HG03439 (cell line): Measurements from ENCODE around the gene PDS5B.
A peak's percentile ranks its signal among the peaks of the same experiment; 100 is the strongest.

Experiments
- ATAC-seq: cut with Tn5 transposase; IDR thresholded peaks from one replicate; pipeline ENCODE4 v1.9.1; 2021; ENCODE audit warnings: mild to moderate bottlenecking, moderate library complexity; ENCODE audit not compliant: unreplicated experiment

Gene PDS5B

DNA sequence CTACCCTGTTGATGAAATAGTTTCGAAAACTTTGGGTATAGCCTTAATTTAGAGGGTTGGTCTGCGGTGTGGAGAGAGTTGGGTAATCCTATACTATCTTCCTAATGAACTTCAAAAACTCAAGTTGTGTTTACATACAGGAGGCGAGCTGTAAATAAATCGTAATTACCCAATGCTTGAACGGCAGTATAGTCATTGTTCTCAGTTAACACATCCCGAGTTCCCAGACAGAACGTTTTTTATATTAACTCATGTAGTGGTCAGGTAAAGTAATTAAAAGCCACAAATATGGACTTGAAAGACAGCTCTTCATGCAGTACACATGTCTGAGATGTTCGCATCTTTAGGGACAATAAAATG, 1.5 kb downstream of the PDS5B start:
- no peak for ATAC-seq

DNA sequence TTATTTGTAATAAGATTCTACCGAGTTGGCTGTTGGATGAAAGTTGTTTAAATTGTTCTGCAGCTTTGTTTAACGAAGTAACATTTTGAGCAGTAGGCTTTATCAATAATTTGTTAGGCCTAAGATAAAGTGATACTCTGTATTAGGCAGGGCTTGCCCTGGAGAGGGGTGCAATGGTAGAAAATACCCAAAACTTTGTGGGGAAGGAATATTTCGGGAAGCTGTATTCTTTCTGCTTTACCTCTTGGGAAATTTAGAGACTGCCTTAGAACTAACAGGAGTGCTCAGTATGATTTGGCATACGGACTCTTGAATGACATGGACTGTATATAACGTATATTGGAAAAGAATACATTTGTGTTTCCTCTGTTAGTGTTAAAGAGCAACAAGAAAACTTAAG, 2.5 kb downstream of the PDS5B start:
- no peak for ATAC-seq

DNA sequence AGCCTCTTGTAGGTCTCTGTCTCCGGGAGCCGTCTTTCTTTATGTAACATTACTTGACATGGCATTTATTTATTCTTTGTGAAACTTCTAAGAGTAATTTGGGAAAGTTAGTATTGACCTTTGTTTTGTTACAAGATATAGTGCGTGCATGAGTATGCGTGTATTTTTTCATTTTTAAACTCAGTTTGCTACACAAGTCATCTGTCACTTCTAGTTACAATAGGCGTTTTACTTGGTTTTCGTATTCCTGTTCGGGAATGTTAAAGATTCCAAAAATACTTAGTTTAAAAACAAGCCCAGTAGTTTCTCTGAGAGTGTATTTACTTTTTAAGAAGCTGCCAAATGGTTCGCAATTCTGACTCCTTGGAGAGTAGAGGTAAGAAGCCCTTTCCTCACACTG, 3.2 kb downstream of the PDS5B start:
- no peak for ATAC-seq

DNA sequence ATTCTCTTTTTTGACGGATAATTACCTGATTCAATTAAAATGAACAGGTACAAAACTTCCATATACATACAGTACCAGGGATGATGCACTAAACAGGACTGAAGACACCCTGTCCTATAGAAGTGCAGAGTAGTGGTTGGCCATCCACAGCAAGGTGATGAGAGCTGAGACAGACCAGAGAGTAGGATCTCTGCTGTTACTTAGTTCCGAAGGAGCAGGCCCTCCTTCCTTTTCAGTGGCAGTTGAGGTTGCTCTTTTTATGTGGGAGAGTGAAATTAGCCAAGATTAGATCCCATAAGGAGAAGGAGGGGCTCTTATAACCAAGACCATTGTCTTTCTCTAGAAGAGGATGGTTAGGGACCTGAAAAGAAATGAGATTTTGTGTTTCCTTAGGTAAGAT, 4.0 kb downstream of the PDS5B start:
- ATAC-seq: no peak

DNA sequence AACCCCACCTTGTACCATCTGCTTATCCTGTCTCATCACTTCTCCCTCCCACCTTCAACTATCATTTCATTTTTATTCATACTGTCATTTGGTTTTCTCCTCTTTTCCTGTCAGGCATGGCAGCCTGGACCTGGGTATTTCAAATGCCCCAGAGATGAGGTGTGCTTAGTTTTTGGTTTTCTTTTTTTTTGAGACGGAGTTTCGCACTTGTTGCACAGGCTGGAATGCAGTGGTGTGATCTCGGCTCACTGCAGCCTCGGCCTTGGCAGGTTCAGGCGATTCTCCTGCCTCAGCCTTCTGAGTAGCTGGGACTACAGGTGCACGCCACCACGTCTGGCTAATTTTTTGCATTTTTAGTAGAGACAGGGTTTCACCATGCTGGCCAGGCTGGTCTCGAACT, 5.8 kb downstream of the PDS5B start:
- no peak for ATAC-seq

DNA sequence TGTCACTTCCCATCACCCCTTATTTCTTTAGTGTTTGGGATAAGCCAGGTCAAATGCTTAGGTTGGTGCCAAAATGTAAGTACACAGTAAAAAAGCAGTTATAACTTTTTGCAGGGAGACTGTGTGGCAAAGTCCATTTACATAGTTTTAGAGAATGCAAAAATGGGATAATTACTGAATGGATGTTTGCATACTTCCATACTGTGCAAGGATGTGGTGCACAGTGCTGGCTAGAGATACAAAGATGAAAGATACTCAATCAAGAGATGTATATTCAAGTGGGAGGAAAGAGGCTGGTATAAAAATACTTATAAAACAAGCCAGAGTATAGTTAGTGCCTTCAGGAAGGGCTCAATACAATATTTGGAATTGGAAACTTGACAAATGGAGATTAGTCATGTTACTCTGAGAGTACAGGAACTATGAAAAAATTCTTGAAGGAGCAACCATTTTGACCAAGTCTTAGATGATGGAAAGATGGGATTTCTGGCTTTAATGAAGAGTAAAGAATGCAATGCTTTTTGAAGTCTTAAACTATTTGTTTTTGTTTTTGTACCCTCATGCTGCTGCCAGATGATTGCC, 8.0 kb downstream of the PDS5B start:
- ATAC-seq: no peak

DNA sequence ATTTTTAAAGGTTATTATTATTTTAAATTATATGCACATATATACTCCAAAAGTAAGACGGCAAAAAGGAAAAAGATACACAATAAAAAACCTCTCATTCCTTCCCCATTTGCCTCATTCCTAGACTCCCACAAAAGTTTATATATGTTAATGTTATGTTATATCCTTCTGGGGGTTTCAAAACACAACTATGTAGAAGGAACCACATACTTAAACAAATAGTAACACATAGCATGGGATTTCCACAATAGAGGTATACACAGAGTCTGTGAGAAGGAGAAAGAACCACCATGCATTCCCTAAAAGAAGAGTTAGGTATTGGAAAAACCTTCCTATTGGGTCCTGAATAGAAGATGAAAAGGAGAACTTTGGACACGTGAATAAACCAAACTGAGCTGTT, 9.1 kb downstream of the PDS5B start:
- no peak for ATAC-seq

DNA sequence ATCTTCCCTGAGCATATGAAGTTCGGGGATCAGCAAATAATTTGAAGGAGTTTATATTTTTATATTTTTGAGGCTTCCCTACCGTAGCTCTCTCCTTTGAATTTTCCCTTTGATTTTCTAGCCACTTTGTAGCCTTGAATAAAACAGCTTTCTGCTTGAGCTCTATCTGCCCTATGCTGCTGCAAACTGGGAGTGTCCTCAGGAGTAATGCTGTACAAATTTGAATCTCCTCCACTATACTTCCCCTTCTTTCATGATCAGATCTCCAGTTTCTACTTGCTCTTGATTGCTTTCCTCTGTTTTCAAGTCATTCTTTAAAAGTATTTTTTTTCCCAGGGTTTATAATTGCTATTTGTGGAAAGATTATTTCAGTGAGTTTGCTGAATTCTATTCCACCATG, 14.6 kb downstream of the PDS5B start:
- ATAC-seq: no peak

DNA sequence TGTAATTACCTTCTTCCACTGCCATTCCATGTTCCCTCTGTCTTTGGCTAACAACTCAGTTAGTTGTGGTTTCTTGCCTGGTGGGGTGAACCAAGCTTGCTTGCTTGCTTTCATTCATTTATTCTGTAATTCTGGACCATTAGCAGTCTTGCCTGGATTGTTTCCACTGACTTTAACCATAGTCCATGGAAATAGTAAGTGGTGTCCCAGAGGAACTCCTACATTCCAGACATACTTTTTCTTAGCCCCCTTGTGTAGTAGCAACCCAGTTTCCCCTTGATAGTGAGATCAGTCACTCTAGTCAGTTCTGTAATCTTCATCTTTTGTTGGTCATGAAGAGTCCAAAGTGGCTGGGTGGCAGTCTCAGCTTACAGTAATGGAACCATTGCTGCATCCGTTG, 23.2 kb downstream of the PDS5B start:
- ATAC-seq: no peak

DNA sequence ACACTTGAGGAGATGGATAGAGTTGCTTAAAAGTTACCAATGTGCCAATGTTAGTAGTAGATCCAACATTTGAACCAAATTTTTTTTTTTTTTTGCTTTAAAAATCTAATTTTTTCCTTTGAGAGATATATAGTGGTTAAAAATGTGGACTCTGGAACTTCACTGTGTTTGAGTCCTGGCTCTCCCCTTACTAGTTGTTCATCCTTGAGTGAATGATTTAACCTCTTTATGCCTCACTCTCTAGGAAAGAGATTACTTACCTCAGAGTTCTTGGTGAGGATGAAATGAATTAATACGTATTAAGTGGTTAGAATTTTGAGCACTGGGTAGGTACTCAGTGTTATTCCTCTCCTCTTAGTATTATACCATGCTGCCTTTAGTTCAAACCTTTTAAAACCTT, 24.3 kb downstream of the PDS5B start:
- no peak for ATAC-seq

DNA sequence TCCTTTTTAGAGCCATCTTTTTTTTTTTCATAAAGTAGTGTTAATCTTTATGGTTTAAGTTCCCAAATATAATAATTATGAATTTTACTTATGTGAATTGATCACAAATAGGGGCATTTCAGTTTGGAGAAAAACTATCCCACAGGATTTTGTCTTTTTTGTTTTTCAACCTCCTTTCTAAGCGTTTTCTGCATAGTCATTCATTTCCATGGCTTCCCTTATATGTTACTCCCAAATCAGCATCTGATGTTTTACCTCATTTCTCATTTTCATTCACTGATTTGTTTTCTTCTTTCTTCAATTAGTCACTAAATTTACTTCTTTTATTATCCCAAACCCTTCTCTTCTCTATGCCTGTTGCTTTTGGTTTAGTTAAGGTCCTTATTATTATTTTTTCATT, 24.7 kb downstream of the PDS5B start:
- ATAC-seq: no peak

DNA sequence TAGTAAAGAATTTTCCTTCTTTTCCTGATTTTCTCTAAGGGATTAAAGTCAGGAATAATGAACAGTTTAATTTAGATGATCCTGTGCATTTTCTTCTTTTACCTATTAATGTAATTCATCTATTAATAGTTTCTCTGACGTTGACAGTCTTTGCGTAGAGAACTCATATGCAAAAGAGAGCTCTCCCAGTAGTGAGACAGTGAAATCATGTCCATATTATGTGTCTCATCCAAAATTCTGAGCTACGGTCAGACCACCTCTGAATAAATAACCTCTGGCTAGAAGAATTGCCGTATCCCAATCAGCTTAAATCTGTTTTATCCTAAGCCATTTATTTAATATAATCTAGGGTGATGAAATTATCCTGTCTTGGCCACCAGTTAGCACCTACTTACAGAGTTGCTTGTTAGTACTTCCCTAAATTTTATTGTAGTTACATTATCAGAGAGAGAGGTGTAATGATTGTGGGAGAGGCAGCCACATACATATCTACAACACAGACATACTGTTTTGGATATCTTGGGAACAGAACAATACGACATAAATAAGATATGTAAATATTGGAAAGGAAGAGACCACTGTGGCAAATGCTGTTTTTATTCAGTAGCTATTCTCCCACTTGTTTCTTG, 30.7 kb downstream of the PDS5B start:
- ATAC-seq: no peak

DNA sequence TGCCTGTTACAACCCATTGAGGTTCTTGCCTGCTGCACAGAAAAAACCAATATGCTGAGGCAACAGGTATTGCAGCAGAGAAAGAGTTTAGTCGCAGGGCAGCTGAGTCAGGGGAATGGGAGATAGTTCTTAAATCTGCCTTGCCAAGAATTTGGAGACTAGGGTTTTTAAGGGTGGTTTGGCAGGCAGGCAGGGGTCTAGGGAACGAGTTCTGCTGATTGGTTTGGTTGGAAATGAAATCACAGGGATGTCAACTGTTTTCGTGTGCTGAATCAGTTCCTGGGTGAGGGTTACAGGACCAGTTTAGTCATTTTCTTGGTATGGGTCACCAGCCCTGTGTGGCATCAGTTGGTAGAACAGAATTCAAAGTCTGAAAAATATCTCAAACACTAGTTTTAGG, 36.6 kb downstream of the PDS5B start:
- ATAC-seq: no peak

DNA sequence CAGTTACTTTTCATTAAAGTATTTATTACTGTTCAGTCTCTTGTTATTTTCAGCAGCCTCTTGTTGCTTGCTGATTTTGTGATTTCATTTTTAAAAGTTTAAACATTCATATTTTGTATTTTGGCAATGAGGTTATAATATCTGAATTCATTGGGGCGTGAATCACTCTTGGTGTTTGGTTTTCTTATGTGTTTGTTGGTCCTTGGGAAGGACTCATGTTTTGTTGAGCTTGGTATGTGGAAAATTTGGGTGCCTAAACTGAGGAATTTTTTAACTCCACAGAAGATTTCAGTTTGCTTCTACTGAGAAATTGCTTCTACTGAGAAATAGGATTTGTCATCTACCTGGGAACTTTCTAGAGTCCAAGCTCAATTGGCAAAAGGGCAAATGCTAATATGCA, 38.2 kb downstream of the PDS5B start:
- ATAC-seq: no peak

DNA sequence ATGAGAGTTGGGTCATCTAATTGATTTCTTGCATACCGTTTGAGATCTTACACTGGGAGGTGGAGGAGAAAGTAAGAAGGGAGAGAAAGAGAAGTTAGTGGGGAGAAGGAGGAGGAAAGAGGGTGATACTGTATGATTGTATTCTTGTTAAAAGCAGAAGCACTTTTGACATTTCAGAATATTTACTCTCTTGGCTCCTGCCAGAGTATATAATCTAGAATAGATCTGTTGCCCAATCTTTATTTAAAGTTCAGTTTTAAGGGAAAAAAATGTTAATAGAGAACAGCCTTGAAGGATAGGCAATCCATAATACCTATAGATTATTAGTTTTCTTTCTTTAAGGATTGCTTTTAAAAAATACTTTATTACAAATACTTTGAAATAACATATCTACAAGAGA, 41.5 kb downstream of the PDS5B start:
- ATAC-seq: no peak

DNA sequence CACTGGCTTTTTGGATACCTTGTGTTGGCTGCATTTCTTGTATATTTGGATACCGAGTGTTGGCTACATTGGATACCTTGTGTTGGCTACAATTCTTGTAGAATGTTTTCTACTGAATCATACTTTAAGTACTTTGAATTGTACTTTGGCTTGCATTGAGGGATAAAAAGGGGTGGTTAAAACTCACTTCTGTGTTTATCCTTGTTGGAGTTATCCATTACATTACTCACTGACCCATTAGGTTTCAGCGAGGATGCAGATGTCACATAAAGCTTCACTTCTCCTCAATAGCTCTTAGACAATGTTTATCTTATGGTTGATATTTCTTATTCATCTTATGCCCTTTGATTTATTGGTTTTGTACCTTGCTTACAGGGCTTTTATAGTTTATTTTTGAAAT, 43.1 kb downstream of the PDS5B start:
- ATAC-seq: no peak

DNA sequence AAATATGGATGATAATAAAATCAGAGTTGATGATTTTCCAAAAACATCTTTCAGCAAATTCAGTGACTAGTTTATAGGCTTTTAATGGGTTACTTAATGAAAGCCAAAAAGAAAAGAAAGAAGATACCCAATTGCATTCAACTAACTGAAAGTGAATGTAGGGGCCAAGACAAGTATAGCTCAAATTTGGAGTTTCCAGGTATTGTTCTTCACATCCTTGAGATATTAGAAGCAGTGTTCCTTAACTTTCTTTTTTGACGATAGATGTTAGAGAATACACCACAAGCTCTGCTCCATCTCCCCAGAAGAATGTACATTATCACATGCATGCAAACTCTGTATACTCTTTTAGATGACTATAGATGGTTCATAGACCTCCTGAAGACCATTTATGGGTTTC, 43.6 kb downstream of the PDS5B start:
- ATAC-seq: no peak

DNA sequence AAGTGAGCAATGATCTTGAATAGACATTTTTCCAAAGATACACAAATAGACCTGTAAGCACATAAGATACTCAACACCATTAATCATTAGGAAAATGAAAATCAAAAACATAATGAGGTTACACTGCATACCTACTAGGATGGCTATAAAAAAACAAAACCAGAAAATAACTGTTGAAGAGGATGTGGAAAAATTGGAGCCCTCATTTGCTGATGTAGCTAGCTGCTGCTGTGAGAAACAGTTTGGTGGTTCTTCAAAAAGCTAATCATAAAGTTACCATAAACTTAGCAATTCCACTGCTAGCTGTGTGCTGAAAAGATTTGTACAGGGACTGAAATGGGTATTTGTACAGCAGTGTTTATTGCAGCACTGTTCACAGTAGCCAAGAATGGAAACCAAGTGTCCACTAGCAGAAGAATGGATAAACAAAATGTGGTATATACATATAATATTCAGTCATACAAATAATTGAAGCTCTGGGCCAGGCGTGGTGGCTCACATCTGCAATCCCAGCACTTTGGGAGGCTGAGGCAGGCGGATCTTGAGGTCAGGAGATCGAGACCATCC, 46.2 kb downstream of the PDS5B start:
- ATAC-seq: no peak

DNA sequence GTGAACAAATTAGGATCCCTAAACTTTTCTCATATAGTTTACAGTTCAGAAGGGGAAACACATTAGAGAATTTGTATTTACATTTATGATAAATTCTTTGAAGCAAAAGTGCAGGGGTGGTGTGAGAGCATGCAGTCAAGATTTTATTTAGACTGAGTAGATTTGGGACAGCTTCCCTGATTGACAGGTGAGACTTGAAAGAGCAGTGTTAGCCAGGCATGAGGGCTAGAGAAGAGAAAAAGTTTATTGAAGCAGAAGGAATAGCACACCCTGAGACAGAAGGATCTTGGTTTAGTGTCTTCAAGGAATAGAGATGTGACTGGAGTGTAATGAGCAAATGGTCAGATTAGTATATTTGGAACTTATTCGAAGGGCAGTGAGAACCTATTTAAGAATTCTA, 50.5 kb downstream of the PDS5B start:
- ATAC-seq: no peak

DNA sequence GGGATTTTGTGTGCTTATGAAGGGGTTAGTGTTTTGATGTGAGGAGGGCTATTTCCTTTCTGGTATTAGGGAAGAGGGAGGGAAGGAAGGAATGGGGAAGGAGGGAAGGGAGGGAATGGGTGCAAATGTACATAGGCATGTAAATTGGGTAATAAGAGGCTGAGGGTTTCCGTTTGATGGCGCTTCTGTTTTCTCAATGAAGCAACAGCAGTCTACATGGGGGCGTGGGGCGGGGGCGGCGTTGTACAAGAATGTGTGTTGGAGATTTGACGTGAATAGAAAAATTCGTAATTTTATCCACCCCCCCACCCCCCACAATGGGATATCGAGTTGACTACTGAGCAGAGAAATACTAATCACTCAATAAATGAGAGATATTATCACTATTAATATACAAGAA, 52.5 kb downstream of the PDS5B start:
- no peak for ATAC-seq

DNA sequence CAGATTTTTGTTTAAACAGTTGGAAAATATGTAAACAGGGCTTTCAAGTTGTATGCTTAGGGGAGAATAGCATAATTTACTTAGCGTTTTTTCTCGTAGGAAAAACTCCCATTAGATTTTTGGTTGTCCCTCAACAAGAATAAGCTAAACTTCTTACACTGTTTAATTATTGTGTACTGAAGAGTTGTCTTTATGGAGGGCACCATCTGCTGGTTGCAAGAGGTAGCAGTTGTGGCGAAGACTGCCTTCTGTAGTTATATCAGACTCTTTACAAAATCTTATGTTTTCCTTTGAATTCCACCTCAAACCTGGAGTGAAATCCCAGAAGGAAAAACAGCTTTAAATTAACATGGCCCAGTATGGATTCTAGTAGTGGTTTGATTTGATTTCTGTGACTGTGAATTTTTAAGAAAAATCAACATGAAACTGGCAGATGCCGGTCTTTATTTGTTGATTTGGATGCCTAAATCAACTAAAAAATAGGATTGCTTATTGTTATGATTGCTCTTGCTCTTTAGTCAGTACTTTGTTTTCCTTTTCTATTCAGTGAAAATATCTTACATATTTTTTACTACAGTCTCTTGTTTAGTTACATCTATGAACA, 53.4 kb downstream of the PDS5B start:
- peak; percentile 66 for ATAC-seq

DNA sequence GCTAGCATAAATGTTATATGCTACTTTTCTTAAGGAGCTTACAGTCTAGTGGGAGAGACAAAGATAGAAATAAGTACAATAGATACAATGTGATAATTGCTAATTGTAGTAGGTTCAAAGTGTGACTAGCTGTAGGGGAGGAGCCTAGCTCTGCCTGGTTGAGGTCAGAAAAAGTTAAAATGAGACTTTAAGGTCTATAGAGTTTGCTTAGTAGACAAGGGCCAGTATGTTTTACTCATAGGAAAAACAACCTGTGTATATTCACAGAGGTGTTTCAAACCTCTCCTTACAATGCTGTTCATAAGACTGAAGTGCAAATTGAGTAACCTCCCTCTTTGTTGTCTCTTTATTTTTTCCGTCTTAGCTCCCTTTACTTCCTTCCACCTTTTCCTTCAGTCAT, 56.1 kb downstream of the PDS5B start:
- ATAC-seq: no peak

DNA sequence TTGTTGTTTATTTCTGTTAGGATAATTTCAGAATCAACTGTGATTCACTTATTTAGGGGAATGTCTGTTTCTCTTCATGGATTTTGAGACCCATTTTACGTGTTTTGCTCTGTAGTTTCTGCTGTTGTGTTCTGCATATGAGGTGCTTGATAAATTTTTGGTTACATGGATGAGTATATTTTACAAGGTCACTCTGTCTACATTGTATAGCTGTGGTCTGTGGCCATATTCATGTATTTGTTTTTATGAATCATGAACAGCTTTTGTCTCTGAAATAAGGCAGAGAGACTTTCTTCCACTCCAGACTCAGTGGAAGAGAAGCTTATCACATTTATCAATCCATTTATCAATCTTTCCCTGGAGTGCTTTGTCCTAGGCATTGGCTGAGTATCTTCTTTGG, 56.6 kb downstream of the PDS5B start:
- ATAC-seq: no peak
